H9 (cell line): ENCODE results near the gene NUP210. TPM values are rescaled to one million over a fixed set of nuclear protein-coding genes. Genes with fewer than 3 reads are reported as not detected.
A peak's percentile ranks its signal among the peaks of the same experiment; 100 is the strongest.

Source experiments
- DNase-seq: peaks from one replicate; pipeline ENCODE4 v3.0.0-alpha.2; 2017
- H2AFZ ChIP-seq: one replicate; pipeline ENCODE4 v1.6.1; 2013; ENCODE audit warnings: mild to moderate bottlenecking, low read length, control low read depth, moderate library complexity
- H2AK5ac ChIP-seq: 2 replicates; pipeline ENCODE4 v1.6.1; 2013; ENCODE audit warnings: low read length, control low read depth, mixed read lengths; ENCODE audit not compliant: insufficient read length
- H2BK120ac ChIP-seq: one replicate; pipeline ENCODE4 v1.6.1; 2013; ENCODE audit warnings: low read depth, mild to moderate bottlenecking, low read length, control low read depth, inconsistent platforms; ENCODE audit not compliant: poor library complexity, severe bottlenecking
- H2BK12ac ChIP-seq: 2 replicates; pipeline ENCODE4 v1.6.1; 2013; ENCODE audit warnings: low read length, control low read depth, mixed read lengths, low read depth; ENCODE audit not compliant: insufficient read length
- H2BK15ac ChIP-seq: 2 replicates; pipeline ENCODE4 v1.6.1; 2013; ENCODE audit warnings: low read depth, low read length, control low read depth
- H2BK20ac ChIP-seq: one replicate; pipeline ENCODE4 v1.6.1; 2013; ENCODE audit warnings: low read depth, mild to moderate bottlenecking, low read length, control low read depth, inconsistent platforms; ENCODE audit not compliant: poor library complexity, severe bottlenecking
- H2BK5ac ChIP-seq: 2 replicates; pipeline ENCODE4 v1.6.1; 2013; ENCODE audit warnings: low read length, control low read depth, mixed read lengths; ENCODE audit not compliant: insufficient read length
- H3K14ac ChIP-seq: 2 replicates; pipeline ENCODE4 v1.6.1; 2013; ENCODE audit warnings: low read length, control low read depth; ENCODE audit not compliant: insufficient read depth
- H3K18ac ChIP-seq: 2 replicates; pipeline ENCODE4 v1.6.1; 2013; ENCODE audit warnings: low read depth, mild to moderate bottlenecking, mixed read lengths, low read length, control low read depth; ENCODE audit not compliant: insufficient read length
- H3K23ac ChIP-seq: 2 replicates; pipeline ENCODE4 v1.6.1; 2013; ENCODE audit warnings: low read length, control low read depth, mixed read lengths, low read depth; ENCODE audit not compliant: insufficient read length
- H3K23me2 ChIP-seq: 2 replicates; pipeline ENCODE4 v1.6.1; 2013; ENCODE audit warnings: low read depth, mild to moderate bottlenecking, mixed read lengths, low read length, control low read depth; ENCODE audit not compliant: insufficient read length, poor library complexity, severe bottlenecking
- H3K27ac ChIP-seq: 2 replicates; pipeline ENCODE4 v1.5.1; 2013; ENCODE audit warnings: low read length, control low read depth, mixed read lengths, low read depth; ENCODE audit not compliant: insufficient read length
- H3K27me3 ChIP-seq: 2 replicates; pipeline ENCODE4 v1.6.1; 2013; ENCODE audit warnings: low read length, control low read depth, inconsistent platforms; ENCODE audit not compliant: insufficient read depth
- H3K4ac ChIP-seq: 2 replicates; pipeline ENCODE4 v1.6.1; 2013; ENCODE audit warnings: low read depth, mild to moderate bottlenecking, control low read depth, inconsistent platforms, low read length, moderate library complexity
- H3K4me1 ChIP-seq: 2 replicates; pipeline ENCODE4 v1.6.1; 2013; ENCODE audit warnings: low read length, control low read depth, inconsistent platforms; ENCODE audit not compliant: insufficient read depth
- H3K4me2 ChIP-seq: 2 replicates; pipeline ENCODE4 v1.6.1; 2013; ENCODE audit warnings: low read length, control low read depth, mixed read lengths; ENCODE audit not compliant: insufficient read length, insufficient read depth
- H3K56ac ChIP-seq: 2 replicates; pipeline ENCODE4 v1.6.1; 2013; ENCODE audit warnings: low read depth, mild to moderate bottlenecking, mixed read lengths, low read length, control low read depth; ENCODE audit not compliant: insufficient read length
- H3K79me1 ChIP-seq: 2 replicates; pipeline ENCODE4 v1.6.1; 2013; ENCODE audit warnings: low read depth, mild to moderate bottlenecking, moderate library complexity, low read length, control low read depth, inconsistent platforms; ENCODE audit not compliant: insufficient read depth, poor library complexity, severe bottlenecking
- H3K79me2 ChIP-seq: 2 replicates; pipeline ENCODE4 v1.6.1; 2013; ENCODE audit warnings: low read length, control low read depth, inconsistent platforms; ENCODE audit not compliant: insufficient read depth
- H3K9ac ChIP-seq: 2 replicates; pipeline ENCODE4 v1.6.1; 2013; ENCODE audit warnings: low read length, control low read depth, mixed read lengths; ENCODE audit not compliant: insufficient read length; ENCODE audit errors: extremely low read depth
- H3K9me3 ChIP-seq: one replicate; pipeline ENCODE4 v1.6.1; 2013; ENCODE audit warnings: low read depth, low read length, inconsistent platforms; ENCODE audit not compliant: control insufficient read depth
- H3T11ph ChIP-seq: one replicate; pipeline ENCODE4 v1.6.1; 2013; ENCODE audit warnings: mild to moderate bottlenecking, low read length, control low read depth, inconsistent platforms
- H4K20me1 ChIP-seq: one replicate; pipeline ENCODE4 v1.6.1; 2013; ENCODE audit not compliant: control insufficient read depth, insufficient read length, insufficient read depth
- H4K5ac ChIP-seq: 2 replicates; pipeline ENCODE4 v1.6.1; 2013; ENCODE audit warnings: low read depth, mild to moderate bottlenecking, mixed read lengths, low read length, control low read depth; ENCODE audit not compliant: insufficient read length
- H4K8ac ChIP-seq: replicated peaks from 2 replicates; pipeline ENCODE4 v1.6.1; 2013; ENCODE audit warnings: low read length, control low read depth, mixed read lengths, low read depth; ENCODE audit not compliant: insufficient read length
- H4K91ac ChIP-seq: 2 replicates; pipeline ENCODE4 v1.6.1; 2013; ENCODE audit warnings: low read depth, mild to moderate bottlenecking, moderate library complexity, mixed read lengths, low read length, control low read depth; ENCODE audit not compliant: insufficient read length
- H3K27ac Mint-ChIP-seq, 3 experiments: 2 replicates in 2 of 3; 3 replicates in 1 of 3; pipeline ENCODE4 v1.8.0; 2020 to 2021; ENCODE audit warnings: mixed read lengths in 3 of 3, mild to moderate bottlenecking in 1 of 3, moderate library complexity in 1 of 3
- H3K27me3 Mint-ChIP-seq: 2 replicates; pipeline ENCODE4 v1.8.0; 2021; ENCODE audit warnings: low read depth, mild to moderate bottlenecking, moderate library complexity, mixed read lengths
- H3K36me3 Mint-ChIP-seq, 3 experiments: 2 replicates in 2 of 3; 3 replicates in 1 of 3; pipeline ENCODE4 v1.8.0; 2020 to 2021; ENCODE audit warnings: low read depth in 3 of 3, mixed read lengths in 3 of 3; ENCODE audit not compliant: insufficient read depth in 1 of 3
- H3K4me1 Mint-ChIP-seq, 2 experiments: 2 replicates each; pipeline ENCODE4 v1.8.0; 2020; ENCODE audit warnings: mixed read lengths in 2 of 2
- H3K4me3 Mint-ChIP-seq, 2 experiments: 2 replicates in 1 of 2; 3 replicates in 1 of 2; pipeline ENCODE4 v1.8.0; 2020 to 2021; ENCODE audit warnings: mild to moderate bottlenecking in 2 of 2, mixed read lengths in 2 of 2, moderate library complexity in 1 of 2
- H3K9me3 Mint-ChIP-seq, 2 experiments: 2 replicates in 1 of 2; 3 replicates in 1 of 2; pipeline ENCODE4 v1.8.0; 2020; ENCODE audit warnings: mild to moderate bottlenecking in 2 of 2, mixed read lengths in 2 of 2, moderate library complexity in 1 of 2
- WGBS: extraction: QIAGEN DNeasy Blood & Tissue Kit; methylation state at CpG from one replicate; pipeline ENCODE4 v1.1.7; 2013; ENCODE audit warnings: missing lambda C conversion rate, low lambda C conversion rate, mixed read lengths; ENCODE audit not compliant: insufficient read length; ENCODE audit errors: extremely low coverage; 5-methylcytosine and 5-hydroxymethylcytosine counted together
- total RNA-seq: library from RNA; stranded (reverse); gene quantifications from 2 replicates; pipeline ENCODE4 v1.2.1, GENCODE V29; 2021
- TF ChIP-seq, protein P1 (sequence below): fragments of 200-600 bp; sonication (generic); conservative IDR thresholded peaks from 3 replicates; pipeline ENCODE4 v1.8.0; 2021; ENCODE audit warnings: antibody characterized with exemption, mild to moderate bottlenecking

NUP210 gene
- total RNA-seq, 1 experiment from 2014 or later, result 48.8 TPM

DNA sequence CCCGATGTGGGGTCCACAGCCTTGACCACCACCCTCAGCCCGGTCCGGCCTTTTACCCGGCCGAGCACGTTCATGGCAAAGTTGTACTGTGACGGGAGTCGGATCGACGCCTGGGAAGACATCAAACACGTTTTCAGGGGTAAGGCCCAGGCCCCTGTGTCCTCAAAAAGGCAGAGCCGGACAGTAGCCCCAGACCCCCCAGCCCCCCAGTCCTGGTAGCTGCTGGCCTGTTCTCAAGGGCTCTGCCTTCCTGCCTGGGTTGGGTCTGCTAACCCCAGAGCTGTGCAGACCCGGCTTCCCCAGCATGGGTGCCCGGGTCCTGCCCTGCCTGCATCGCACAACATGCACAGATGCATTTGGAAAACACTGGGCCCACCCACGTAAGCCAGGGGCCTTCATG, 84.6 kb downstream of the NUP210 start:
- H3K4me3 Mint-ChIP-seq, result no peak overlapping the region
- H3K9ac ChIP-seq, result no peak overlapping the region

More for the DNA sequence above, 84.6 kb downstream of the NUP210 start:
- H3K23me2 ChIP-seq, result no peaks in the 10 kb centered on the region
- H3K79me1 ChIP-seq, result no peaks in the 10 kb centered on the region
- DNase-seq, result no peak
- no peaks in the 10 kb centered on the region for H4K20me1 ChIP-seq
- no peak overlapping the region for H3K4ac ChIP-seq
- H3K27ac ChIP-seq, result no peak overlapping the region
- H3K4me2 ChIP-seq, result no peak overlapping the region
- H3K4me1 ChIP-seq, result no peaks in the 10 kb centered on the region
- H3K9me3 ChIP-seq, result no peaks in the 10 kb centered on the region
- Mint-ChIP-seq H3K27ac (peak overlapping the region in 1 of 3 experiments; percentile 82; a peak in 1 of 7 replicates), H3K36me3 (peaks cover 22 to 59% (median 38%) of the 10 kb centered on the region in 3 experiments; a peak in 6 of 7 replicates), H3K27me3 (no peaks in the 10 kb centered on the region), H3K4me1 (peaks cover 0 to 5% of the 10 kb centered on the region in 2 experiments; a peak in 2 of 4 replicates), H3K9me3 (no peaks in the 10 kb centered on the region)
- no peak overlapping the region for H2BK12ac ChIP-seq
- TF ChIP-seq, protein P1, sequence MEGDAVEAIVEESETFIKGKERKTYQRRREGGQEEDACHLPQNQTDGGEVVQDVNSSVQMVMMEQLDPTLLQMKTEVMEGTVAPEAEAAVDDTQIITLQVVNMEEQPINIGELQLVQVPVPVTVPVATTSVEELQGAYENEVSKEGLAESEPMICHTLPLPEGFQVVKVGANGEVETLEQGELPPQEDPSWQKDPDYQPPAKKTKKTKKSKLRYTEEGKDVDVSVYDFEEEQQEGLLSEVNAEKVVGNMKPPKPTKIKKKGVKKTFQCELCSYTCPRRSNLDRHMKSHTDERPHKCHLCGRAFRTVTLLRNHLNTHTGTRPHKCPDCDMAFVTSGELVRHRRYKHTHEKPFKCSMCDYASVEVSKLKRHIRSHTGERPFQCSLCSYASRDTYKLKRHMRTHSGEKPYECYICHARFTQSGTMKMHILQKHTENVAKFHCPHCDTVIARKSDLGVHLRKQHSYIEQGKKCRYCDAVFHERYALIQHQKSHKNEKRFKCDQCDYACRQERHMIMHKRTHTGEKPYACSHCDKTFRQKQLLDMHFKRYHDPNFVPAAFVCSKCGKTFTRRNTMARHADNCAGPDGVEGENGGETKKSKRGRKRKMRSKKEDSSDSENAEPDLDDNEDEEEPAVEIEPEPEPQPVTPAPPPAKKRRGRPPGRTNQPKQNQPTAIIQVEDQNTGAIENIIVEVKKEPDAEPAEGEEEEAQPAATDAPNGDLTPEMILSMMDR, result no peak
- no peak overlapping the region; the same call in 1 of the 2 replicates for H3K14ac ChIP-seq
- no peak overlapping the region for H3K18ac ChIP-seq
- no peak overlapping the region for H4K91ac ChIP-seq
- H4K8ac ChIP-seq, result no peak overlapping the region
- no CpG with 5 or more reads among the region's 16 CpGs for WGBS
- no peak overlapping the region for H2BK20ac ChIP-seq
- H2BK15ac ChIP-seq, result no peak overlapping the region
- H3K27me3 ChIP-seq, result no peaks in the 10 kb centered on the region
- no peak overlapping the region for H2BK5ac ChIP-seq
- no peak overlapping the region for H3T11ph ChIP-seq
- H2AK5ac ChIP-seq, result no peak overlapping the region
- no peak overlapping the region for H3K23ac ChIP-seq
- no peak overlapping the region for H2BK120ac ChIP-seq
- no peak overlapping the region for H4K5ac ChIP-seq
- no peak overlapping the region for H3K56ac ChIP-seq
- no peak overlapping the region for H2AFZ ChIP-seq
- H3K79me2 ChIP-seq, result no peaks in the 10 kb centered on the region
